CD4-positive, alpha-beta T cell (primary cell): ENCODE data around the gene RAD50. TPM values are rescaled to one million over a fixed set of nuclear protein-coding genes. Genes with fewer than 3 reads are reported as not detected.

Experiments used
- ATAC-seq: fragments of 200-7000 bp; cut with Tn5 transposase; one replicate; pipeline ENCODE4 v1.10.0; 2022; ENCODE audit warnings: mild to moderate bottlenecking; ENCODE audit not compliant: poor library complexity
- CTCF ChIA-PET: fragments of 350-600 bp; sonication (Branson Sonifier 250); formaldehyde crosslinking; loops from one replicate; lab custom pipeline; 2021; ENCODE audit warnings: antibody characterized with exemption, inconsistent platforms; lab: Charles Lee
- POLR2A ChIA-PET: fragments of 350-600 bp; sonication (Branson Sonifier 250); formaldehyde crosslinking; loops from one replicate; lab custom pipeline; 2021; ENCODE audit warnings: antibody characterized with exemption, inconsistent platforms; lab: Charles Lee
- DNase-seq, 14 experiments: peaks; one replicate each; pipeline ENCODE4 v3.0.0-alpha.2; 2013 to 2020; ENCODE audit warnings: mixed read lengths in 2 of 14
- H3K27ac ChIP-seq, 2 donors: one replicate each; pipeline versions ENCODE4 v1.5.1 to v1.7.0; 2013; ENCODE audit warnings: low read length in 2 of 2, low read depth in 1 of 2, mild to moderate bottlenecking in 1 of 2
- H3K27me3 ChIP-seq, 2 experiments: 1 replicate in 1 of 2; 2 replicates in 1 of 2; pipeline versions ENCODE4 v1.6.1 to v1.7.0; 2013; ENCODE audit warnings: low read length in 2 of 2, control low read depth in 1 of 2, mild to moderate bottlenecking in 1 of 2, moderate library complexity in 1 of 2; ENCODE audit not compliant: insufficient read depth in 2 of 2, control insufficient read depth in 1 of 2
- H3K36me3 ChIP-seq: one replicate; pipeline ENCODE4 v1.6.1; 2013; ENCODE audit warnings: low read length, control low read depth; ENCODE audit not compliant: insufficient read depth
- H3K4me1 ChIP-seq: one replicate; pipeline ENCODE4 v1.6.1; 2013; ENCODE audit warnings: low read length, control low read depth; ENCODE audit not compliant: insufficient read depth
- H3K4me3 ChIP-seq: one replicate; pipeline ENCODE4 v1.5.1; 2013; ENCODE audit warnings: mild to moderate bottlenecking, low read length, moderate library complexity
- H3K9me3 ChIP-seq, 2 experiments: 1 replicate in 1 of 2; 2 replicates in 1 of 2; pipeline versions ENCODE4 v1.6.1 to v1.7.0; 2013; ENCODE audit warnings: low read length in 2 of 2, mild to moderate bottlenecking in 2 of 2, control low read depth in 1 of 2, moderate library complexity in 1 of 2; ENCODE audit not compliant: control insufficient read depth in 1 of 2, insufficient read depth in 1 of 2
- H3K27ac Mint-ChIP-seq: one replicate; pipeline ENCODE4 v1.8.0; 2020; ENCODE audit warnings: mixed read lengths
- H3K27me3 Mint-ChIP-seq: one replicate; pipeline ENCODE4 v1.8.0; 2021; ENCODE audit warnings: mixed read lengths
- H3K36me3 Mint-ChIP-seq: one replicate; pipeline ENCODE4 v1.8.0; 2021; ENCODE audit warnings: low read depth, mixed read lengths
- H3K4me1 Mint-ChIP-seq: one replicate; pipeline ENCODE4 v1.8.0; 2021; ENCODE audit warnings: low read depth, mixed read lengths
- H3K4me3 Mint-ChIP-seq: one replicate; pipeline ENCODE4 v1.8.0; 2020; ENCODE audit warnings: mild to moderate bottlenecking, mixed read lengths
- H3K9me3 Mint-ChIP-seq: one replicate; pipeline ENCODE4 v1.8.0; 2020; ENCODE audit warnings: mixed read lengths
- intact Hi-C, 2 experiments: fragments of 100-400 bp; cut with DNase I in 1 of 2; cut with micrococcal nuclease in 1 of 2; formaldehyde crosslinking; loops; one replicate each; pipeline versions ENCODE4 v1.15.1 to v1.9.0; 2023 to 2025; cut with DNase I, micrococcal nuclease
- total RNA-seq, 174 experiments: library from RNA in 2 of 174; stranded (reverse) in 2 of 174; gene quantifications; one replicate each; pipeline ENCODE4 v1.2.3 and lab custom pipeline; 2021 to 2026
- TF ChIP-seq, protein P1 (sequence below): fragments of 200-600 bp; IDR thresholded peaks from one replicate; pipeline ENCODE4 v1.8.0; 2022; ENCODE audit warnings: antibody characterized with exemption, mild to moderate bottlenecking

The RAD50 gene
- total RNA-seq, 2 experiments from 2014 or later = 12.7 to 13.4 TPM

DNA sequence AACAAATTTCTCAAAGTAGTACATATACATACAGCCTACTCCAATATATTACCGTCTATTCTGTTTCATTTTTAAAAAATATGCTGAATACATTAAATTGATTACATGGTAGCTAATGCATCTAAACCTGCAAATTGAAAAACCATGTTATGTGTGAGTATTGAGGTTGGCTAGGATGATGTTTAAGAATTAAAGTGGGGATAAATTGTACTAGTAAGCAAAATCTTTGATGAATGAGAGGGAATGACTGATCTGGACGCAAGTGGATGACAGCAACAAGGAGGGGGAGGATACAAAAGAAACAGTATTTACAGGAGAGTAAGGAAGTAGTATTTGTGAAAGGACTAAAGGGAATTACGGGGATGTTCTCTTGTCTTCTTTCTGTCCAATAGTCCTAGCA, 37.4 kb downstream of the RAD50 start:
- H3K36me3 Mint-ChIP-seq = peaks cover 89% of the 10 kb centered on the region
- no peak overlapping the region for H3K27ac Mint-ChIP-seq
- H3K4me3 Mint-ChIP-seq = no peak overlapping the region
- CTCF ChIA-PET = no interaction called here
- Histone ChIP-seq H3K36me3 (peaks cover 74% of the 10 kb centered on the region), H3K27me3 (no peaks in the 10 kb centered on the region), H3K9me3 (no peaks in the 10 kb centered on the region), H3K4me1 (no peaks in the 10 kb centered on the region), H3K4me3 (no peak overlapping the region), H3K27ac (no peak overlapping the region)
- no peak for ATAC-seq
- intact Hi-C loops = no loop called here
- POLR2A ChIA-PET = no interaction called here
- TF ChIP-seq, protein P1, sequence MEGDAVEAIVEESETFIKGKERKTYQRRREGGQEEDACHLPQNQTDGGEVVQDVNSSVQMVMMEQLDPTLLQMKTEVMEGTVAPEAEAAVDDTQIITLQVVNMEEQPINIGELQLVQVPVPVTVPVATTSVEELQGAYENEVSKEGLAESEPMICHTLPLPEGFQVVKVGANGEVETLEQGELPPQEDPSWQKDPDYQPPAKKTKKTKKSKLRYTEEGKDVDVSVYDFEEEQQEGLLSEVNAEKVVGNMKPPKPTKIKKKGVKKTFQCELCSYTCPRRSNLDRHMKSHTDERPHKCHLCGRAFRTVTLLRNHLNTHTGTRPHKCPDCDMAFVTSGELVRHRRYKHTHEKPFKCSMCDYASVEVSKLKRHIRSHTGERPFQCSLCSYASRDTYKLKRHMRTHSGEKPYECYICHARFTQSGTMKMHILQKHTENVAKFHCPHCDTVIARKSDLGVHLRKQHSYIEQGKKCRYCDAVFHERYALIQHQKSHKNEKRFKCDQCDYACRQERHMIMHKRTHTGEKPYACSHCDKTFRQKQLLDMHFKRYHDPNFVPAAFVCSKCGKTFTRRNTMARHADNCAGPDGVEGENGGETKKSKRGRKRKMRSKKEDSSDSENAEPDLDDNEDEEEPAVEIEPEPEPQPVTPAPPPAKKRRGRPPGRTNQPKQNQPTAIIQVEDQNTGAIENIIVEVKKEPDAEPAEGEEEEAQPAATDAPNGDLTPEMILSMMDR = no peak
- no peak for DNase-seq
- no peaks in the 10 kb centered on the region for H3K27me3 Mint-ChIP-seq
- no peaks in the 10 kb centered on the region for H3K4me1 Mint-ChIP-seq
- H3K9me3 Mint-ChIP-seq = no peaks in the 10 kb centered on the region

DNA sequence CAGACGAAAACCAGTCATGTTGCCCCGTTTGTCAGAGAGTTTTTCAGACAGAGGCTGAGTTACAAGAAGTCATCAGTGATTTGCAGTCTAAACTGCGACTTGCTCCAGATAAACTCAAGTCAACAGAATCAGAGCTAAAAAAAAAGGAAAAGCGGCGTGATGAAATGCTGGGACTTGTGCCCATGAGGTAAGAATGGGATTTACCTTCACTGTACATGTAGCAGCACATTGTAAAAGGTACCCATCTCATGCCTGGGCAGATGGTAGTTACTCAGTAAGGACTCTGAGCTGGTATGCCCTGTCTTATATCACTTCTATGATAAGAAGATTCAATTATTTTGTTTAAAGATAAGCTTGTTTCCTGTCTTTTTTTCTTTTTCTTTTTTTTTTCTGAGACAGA, 38.8 kb downstream of the RAD50 start:
- Histone ChIP-seq H3K27ac (no peak overlapping the region), H3K9me3 (no peaks in the 10 kb centered on the region), H3K4me1 (no peaks in the 10 kb centered on the region), H3K36me3 (peaks cover 78% of the 10 kb centered on the region), H3K4me3 (no peak overlapping the region), H3K27me3 (no peaks in the 10 kb centered on the region)
- Mint-ChIP-seq H3K4me3 (no peak overlapping the region), H3K27me3 (no peaks in the 10 kb centered on the region), H3K36me3 (peaks cover 90% of the 10 kb centered on the region), H3K27ac (no peak overlapping the region), H3K4me1 (no peaks in the 10 kb centered on the region), H3K9me3 (no peaks in the 10 kb centered on the region)
- DNase-seq (no peak), ATAC-seq (no peak)
- CTCF ChIA-PET = no interaction called here
- TF ChIP-seq, protein P1 = no peak
- intact Hi-C loops = no loop called here
- POLR2A ChIA-PET = interaction anchor here (0.7 to 1.3 kb wide), 3 partner anchors 10 to 101 kb away, joined by 3 read pairs; partner anchors contain the start of gene RAD50

DNA sequence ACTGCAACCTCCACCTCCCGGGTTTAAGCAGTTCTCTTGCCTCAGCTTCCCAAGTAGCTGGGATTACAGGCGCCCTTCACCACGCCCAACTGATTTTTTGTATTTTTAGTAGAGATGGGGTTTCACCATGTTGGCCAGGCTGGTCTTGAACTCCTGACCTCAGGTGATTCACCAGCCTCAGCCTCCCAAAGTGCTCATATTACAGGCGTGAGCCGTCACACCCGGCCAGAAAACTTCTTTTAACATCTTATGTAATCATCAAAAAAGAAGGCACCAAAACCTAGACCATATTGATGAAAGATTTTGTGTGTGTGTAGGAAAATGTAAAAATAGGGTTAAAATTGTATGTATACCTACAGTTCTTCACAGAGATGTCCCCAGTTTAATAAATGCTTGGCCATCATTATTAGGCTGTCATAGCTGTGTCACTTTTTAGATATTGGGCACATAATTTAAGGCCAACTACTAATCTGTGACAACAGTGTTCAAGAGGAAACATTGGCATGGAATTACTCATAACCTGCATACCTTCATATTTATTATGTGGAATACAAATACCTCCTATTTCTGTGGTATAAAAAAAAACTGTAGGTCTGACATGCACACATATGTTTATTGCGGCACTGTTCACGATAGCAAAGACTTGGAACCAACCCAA, 44.4 kb downstream of the RAD50 start:
- H3K9me3 Mint-ChIP-seq = no peaks in the 10 kb centered on the region
- ChIA-PET POLR2A (no interaction called here), CTCF (interaction anchor here (0.6 kb wide), 2 partner anchors 30 to 107 kb away, joined by 3 read pairs; no protein-coding TSS in a partner anchor)
- no peak overlapping the region for H3K4me3 ChIP-seq
- DNase-seq (no peak), ATAC-seq (no peak)
- peaks cover 56% of the 10 kb centered on the region for H3K36me3 ChIP-seq
- H3K27me3 Mint-ChIP-seq = no peaks in the 10 kb centered on the region
- no peaks in the 10 kb centered on the region for H3K9me3 ChIP-seq
- no peak overlapping the region for H3K27ac ChIP-seq
- H3K27ac Mint-ChIP-seq = no peak overlapping the region
- intact Hi-C loops = no loop called here
- TF ChIP-seq, protein P1 = no peak
- no peaks in the 10 kb centered on the region for H3K4me1 Mint-ChIP-seq
- H3K4me3 Mint-ChIP-seq = no peak overlapping the region
- no peaks in the 10 kb centered on the region for H3K27me3 ChIP-seq
- H3K36me3 Mint-ChIP-seq = peaks cover 88% of the 10 kb centered on the region
- no peaks in the 10 kb centered on the region for H3K4me1 ChIP-seq
